ENCODE data around the gene HOXA5. TPM values are rescaled to one million over a fixed set of nuclear protein-coding genes. Genes with fewer than 3 reads are reported as not detected.
A peak's percentile ranks its signal among the peaks of the same experiment; 100 is the strongest.

HOXA5 gene
- polyA plus RNA-seq, 5 donors, result 77.5 to 95.7 (median 86.2) TPM

DNA sequence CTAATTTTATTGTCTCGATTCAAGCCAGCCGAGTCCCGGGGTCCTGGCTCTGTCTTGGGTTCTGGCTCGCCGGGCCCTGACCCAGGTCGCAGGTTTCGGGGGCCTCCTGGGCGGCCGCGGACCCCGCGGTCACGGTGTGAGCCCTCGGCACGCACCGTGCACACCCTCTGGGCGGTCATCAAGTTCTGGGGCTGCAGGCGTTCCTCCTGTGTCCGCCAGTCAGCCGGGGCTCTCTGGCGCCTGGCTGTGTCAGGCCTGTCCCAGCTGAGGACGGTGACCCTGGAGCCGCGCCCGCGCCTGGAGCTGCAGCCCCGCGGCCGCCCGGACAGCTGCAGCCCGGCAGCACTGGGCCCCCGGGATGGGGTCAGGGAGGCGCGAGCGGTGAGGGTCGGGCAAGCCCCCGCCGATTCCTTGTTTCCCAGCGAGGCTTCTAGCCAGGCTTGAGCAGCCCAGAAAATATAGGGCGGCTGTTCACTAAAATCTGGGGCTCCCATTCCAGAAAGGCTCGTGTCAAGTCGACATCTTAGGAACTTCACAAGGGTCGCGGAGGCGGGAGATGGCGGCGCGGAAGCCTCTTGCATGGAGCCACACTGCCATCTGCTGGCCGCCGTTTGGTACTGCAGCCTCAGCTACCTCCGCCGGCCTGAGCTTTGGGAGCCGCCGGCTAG is 17.2 kb upstream of the HOXA5 start:
- DNase-seq, result peak in 1 of 2 donors; percentile 88

- DNase-seq, result no peak
These were observed 16.7 kb upstream of the HOXA5 start for GRCh38 chr7:27160145-27160545.

- no peak for DNase-seq
These were observed 16.0 kb upstream of the HOXA5 start for GRCh38 chr7:27159266-27160144.

DNA sequence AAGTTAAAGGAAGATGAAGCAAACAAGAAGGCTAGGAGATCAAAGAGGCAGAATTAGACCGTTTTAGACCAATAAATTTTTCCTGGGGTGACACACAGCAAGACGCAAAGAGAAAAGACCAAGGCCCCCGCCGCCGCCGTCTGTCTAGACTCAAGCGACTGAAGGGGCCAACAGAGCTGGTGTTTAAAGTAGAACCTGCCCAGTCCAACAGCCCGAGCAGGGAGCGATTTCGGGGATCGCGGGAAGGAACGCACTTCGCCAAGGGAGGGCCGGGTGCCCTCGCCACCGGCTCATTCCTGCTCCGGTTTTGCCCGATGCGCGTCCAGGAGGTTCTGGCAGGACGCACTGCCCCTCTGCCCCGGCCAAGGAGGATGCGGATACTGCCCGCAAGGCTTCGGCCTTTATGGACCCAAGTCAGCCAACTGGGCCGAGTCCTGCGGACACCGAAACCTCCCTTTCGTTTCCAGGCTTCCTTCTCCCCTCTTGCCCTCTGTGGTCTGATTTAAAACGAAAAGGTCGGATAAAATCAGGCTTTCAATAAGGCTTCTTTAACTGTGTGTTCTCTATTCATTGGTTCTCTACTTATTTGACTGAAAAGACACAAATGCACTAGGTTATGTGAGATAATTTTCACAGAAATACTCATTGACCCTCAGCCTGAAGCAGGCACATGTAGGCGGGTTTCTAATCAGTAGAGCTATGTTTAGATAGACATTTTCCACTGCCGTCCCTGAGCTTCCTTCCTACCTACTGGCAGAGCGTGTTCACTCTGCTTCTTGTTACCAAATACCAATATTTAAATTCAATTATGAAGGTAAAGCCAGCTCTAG is 15.2 kb upstream of the HOXA5 start:
- DNase-seq, result no peak

DNA sequence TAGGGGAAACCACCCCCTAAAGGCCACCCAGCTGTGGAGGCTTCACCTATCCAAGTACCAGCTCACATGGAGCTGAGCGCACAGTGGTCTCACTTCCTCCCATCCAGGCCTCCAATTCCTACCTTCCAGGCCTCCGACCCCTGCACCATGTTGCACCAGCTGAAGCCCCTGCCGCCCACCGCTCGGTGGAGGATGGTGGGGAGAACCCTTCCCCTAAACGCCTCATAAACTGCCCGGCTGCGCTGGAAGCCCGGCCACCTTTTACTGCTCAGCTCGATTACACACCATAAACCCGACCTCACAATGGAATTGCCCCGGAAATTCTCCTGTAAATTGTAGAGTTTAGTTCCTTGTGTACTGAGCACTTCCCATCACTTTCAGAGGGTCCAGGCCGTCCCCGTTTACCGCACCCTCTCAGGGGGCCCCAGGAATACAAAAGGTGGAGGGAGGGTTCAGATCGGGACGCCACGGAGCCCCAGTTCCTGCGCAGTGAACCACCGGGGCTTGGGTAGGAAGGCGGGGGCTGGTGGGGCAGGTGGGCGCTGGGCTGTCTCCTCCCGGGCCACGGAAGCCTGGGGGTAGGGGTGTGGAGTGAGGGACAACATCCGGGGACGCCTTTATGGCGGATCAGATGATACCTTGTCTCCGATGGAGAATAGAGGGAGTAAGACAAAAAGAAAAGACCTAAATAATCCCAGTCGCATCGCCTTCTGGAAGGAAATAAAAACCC is 14.4 kb upstream of the HOXA5 start:
- no peak for DNase-seq

DNA sequence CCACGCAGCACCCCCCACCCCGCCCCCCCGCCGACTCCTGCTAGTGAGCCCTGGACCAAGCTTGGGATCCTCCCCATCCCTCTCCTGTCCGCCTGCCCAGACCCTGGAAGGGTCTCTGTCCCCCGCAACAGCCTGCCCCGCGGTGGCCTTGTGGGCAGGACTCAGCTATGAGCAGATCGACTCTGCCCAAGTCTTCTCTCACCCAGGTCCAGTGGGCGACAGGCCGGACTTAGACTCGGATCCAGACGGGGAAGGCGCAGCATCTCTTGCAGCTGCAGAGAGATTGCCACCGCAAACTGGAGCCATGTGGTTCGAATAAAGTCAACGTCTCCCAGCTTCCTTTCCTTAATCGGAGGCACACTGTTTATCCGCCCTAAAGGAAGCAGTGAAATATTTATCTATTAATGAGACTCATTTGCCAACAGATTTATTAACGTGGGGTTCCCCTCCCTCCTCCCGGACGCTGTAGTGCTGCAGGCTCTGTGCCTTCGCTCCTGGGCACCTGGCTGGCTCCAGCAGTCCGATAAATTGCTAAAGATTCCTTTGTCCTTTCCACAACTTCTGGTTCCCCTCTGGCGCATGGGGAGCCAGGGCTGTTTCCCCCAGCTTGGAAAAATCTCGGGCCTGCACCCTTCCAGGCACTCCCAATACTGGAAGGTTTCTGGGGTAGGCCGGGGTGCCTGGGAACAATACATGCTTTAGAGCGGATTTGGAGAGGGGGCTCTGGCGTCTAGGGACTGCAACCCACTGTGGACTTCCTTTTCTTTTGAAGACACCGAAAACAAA is 13.6 kb upstream of the HOXA5 start:
- DNase-seq, result no peak

- peak in 1 of 2 donors; percentile 78 for DNase-seq
These were observed 13.0 kb upstream of the HOXA5 start, which contains the start of gene HOXA7 for GRCh38 chr7:27156508-27156898. TSS of gene HOXA7 (minus strand) at chr7:27156675. CDS start at chr7:27156545, 130 bp downstream.

DNA sequence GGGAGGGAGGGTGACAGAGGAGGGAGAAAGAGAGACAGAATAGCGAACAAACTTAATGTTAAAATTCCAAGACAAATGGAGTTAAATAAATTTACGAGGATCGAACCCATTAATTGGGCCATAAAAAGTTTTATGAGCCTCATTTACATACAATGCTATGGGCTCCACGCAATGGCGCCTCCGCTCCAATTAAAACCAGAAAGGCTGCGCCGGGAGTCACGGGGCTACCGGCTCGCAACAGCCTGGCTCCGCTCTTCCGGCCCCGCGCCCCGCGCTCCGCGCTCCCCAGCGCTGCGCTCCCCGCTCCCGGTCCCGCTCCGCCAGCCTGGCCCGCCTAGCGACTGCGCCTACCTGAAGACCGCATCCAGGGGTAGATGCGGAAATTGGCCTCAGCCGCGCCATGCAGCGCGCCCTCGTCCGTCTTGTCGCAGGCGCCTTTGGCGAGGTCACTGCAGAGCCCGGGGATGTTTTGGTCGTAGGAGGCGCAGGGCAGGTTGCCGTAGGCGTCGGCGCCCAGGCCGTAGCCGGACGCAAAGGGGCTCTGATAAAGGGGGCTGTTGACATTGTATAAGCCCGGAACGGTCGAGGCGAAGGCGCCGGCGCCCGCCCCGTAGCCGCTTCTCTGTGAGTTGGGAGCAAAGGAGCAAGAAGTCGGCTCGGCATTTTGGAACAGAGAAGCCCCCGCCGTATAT is 12.5 kb upstream of the HOXA5 start:
- DNase-seq, result no peak

GRCh38 chr7:27154901-27155815 is 11.7 kb upstream of the HOXA5 start:
- no peak for DNase-seq

DNA sequence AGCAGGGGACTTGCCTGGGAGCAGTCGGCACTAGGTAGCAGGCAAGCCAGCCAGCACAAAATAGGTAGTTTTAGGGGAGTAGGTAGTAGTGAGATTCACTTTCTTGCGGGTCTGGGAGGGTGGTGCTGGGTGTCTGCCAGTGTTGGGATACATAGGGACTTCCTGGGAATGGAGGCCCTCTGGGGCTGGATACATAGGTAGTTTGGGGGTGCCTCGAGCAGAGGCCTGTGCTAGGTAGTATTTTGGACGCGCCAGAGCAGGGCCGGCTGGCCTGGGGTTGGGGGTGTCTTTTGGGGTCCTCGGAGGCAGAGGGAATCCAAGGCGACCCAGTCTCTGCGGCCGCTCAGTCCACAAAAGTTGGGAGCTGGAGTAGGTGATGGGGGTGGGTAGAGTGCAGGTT is 10.9 kb upstream of the HOXA5 start:
- DNase-seq, result no peak

DNA sequence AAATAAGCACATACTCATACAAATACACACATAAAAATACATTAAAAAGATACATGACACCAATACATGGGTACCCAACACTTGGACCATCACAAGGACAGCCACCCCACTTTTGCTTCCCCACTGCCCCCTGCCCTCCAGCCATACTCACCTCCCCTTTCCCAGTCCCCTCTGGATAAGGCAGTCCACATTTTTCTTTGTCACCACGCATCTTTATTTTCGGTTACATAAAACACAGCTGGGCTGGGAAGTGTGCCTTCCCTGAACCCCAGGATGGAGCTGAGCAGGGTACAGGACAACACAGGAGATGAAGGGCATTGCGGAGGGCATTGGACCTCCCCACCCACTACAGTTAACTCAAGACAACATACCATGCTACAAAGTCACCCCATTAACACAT is 10.0 kb upstream of the HOXA5 start:
- DNase-seq, result no peak

- DNase-seq, result no peak
These were observed 9.4 kb upstream of the HOXA5 start for GRCh38 chr7:27152816-27153442.

DNA sequence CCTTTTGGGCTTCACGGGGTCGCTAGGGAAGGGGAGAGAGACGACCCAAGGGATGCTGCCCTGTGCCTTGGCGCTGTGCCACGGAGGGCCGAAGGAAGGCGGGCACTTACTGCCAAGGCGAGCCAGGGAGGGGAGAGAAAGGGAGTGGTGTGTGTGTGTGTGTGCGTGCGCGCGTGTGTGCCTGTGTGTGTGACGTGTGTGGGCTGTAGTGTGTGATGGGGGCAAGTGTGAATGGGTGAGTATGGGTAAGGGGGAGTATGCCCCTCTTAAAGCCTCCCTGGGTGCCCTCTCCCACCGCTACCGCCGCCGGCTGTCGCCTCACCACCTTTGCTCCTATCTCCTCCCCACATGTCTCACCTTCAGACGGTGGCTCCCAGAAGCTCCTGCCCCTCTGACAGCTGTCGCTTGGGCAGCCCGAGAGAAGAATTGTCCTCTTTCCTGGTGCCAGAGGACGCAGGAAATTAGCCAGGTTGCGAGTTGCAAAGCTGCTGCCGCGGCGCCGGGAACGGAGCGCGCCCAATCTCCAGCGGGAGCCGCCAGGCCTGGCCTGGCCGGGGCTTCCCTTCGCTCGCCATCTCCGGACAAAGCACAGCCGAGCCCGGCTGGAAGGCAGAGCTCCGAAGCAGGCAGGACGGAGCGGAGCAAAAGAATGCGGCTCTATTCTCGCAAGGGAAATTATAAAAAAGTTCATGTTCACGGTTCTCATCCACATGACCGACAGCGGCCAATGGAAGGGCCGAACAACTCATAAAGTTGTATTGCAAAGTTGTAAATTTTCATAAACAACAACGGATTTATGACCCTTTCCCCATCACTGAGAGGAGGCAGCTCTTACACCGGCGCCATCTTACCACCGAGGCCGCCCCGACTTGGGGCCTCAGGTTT is 8.7 kb upstream of the HOXA5 start, which contains the start of gene HOXA3:
Gene HOXA3 (minus strand): TSS at position 653 of the 885 bp plus-strand sequence. CDS start 41,943 bp downstream, outside the sequence.
- peak in 1 of 2 donors; percentile 75 for DNase-seq

- DNase-seq, result no peak
These were observed 8.0 kb upstream of the HOXA5 start for GRCh38 chr7:27151341-27151930.

GRCh38 chr7:27150568-27151340 is 7.3 kb upstream of the HOXA5 start:
- DNase-seq, result peak; percentile 87
